GM23248 (cell line): Measurements from ENCODE around the gene VEGFD. TPM values are rescaled to one million over a fixed set of nuclear protein-coding genes. Genes with fewer than 3 reads are reported as not detected.

Experiments
- DNase-seq: peaks from one replicate; pipeline ENCODE4 v3.0.0-alpha.2; 2015
- H2AFZ ChIP-seq: fragments of 200-600 bp; sonication (generic); 2 replicates; pipeline ENCODE4 v1.6.1; 2016; ENCODE audit warnings: antibody characterized with exemption
- H3F3A ChIP-seq: fragments of 200-600 bp; sonication (generic); 2 replicates; pipeline ENCODE4 v1.6.1; 2016; ENCODE audit warnings: mild to moderate bottlenecking, antibody characterized with exemption, mixed run types; ENCODE audit not compliant: insufficient read depth
- H3K27ac ChIP-seq: fragments of 200-600 bp; sonication (generic); 2 replicates; pipeline ENCODE4 v1.5.1; 2016; ENCODE audit warnings: mild to moderate bottlenecking
- H3K27me3 ChIP-seq: fragments of 200-600 bp; sonication (generic); replicated peaks from 2 replicates; pipeline ENCODE4 v1.6.1; 2016; ENCODE audit warnings: mild to moderate bottlenecking; ENCODE audit not compliant: insufficient read depth
- H3K36me3 ChIP-seq: fragments of 200-600 bp; sonication (generic); 2 replicates; pipeline ENCODE4 v1.6.1; 2016; ENCODE audit warnings: low read depth, mild to moderate bottlenecking
- H3K4me1 ChIP-seq: fragments of 200-600 bp; sonication (generic); 2 replicates; pipeline ENCODE4 v1.6.1; 2016; ENCODE audit warnings: mild to moderate bottlenecking; ENCODE audit not compliant: insufficient read depth
- H3K4me2 ChIP-seq: fragments of 200-600 bp; sonication (generic); one replicate; pipeline ENCODE4 v1.6.1; 2016; ENCODE audit warnings: mild to moderate bottlenecking; ENCODE audit not compliant: unreplicated experiment
- H3K4me3 ChIP-seq: fragments of 200-600 bp; sonication (generic); 2 replicates; pipeline ENCODE4 v1.5.1; 2016; ENCODE audit warnings: mild to moderate bottlenecking
- H3K79me2 ChIP-seq: fragments of 200-600 bp; sonication (generic); 2 replicates; pipeline ENCODE4 v1.6.1; 2016; ENCODE audit warnings: mild to moderate bottlenecking; ENCODE audit not compliant: insufficient read depth
- H3K9ac ChIP-seq: fragments of 200-600 bp; sonication (generic); 2 replicates; pipeline ENCODE4 v1.6.1; 2016; ENCODE audit warnings: mild to moderate bottlenecking
- H3K9me2 ChIP-seq: fragments of 200-600 bp; sonication (generic); 2 replicates; pipeline ENCODE4 v1.6.1; 2016; ENCODE audit warnings: mixed run types, mild to moderate bottlenecking, moderate library complexity; ENCODE audit not compliant: insufficient read depth
- H3K9me3 ChIP-seq: fragments of 200-600 bp; sonication (generic); one replicate; pipeline ENCODE4 v1.6.1; 2017; ENCODE audit warnings: low read depth
- H4K20me1 ChIP-seq: fragments of 200-600 bp; sonication (generic); 2 replicates; pipeline ENCODE4 v1.6.0; 2016; ENCODE audit not compliant: insufficient read depth
- EZH2 ChIP-seq: fragments of 200-600 bp; sonication (generic); IDR thresholded peaks from 2 replicates; pipeline ENCODE4 v1.6.1; 2018; ENCODE audit warnings: antibody characterized with exemption, mild to moderate bottlenecking; ENCODE audit not compliant: insufficient read depth, poor library complexity, severe bottlenecking
- EZH2phosphoT487 ChIP-seq: fragments of 200-600 bp; sonication (generic); IDR thresholded peaks from 2 replicates; pipeline ENCODE4 v1.6.1; 2018; ENCODE audit warnings: antibody characterized with exemption, moderate library complexity, mild to moderate bottlenecking, low read depth; ENCODE audit not compliant: insufficient read depth
- WGBS, 2 experiments: methylation state at CpG; one replicate each; pipeline ENCODE4 v1.1.6; 2015 to 2017; ENCODE audit warnings: low lambda C conversion rate in 2 of 2, low coverage in 1 of 2; ENCODE audit errors: missing lambda C conversion rate in 2 of 2; 5-methylcytosine and 5-hydroxymethylcytosine counted together
- in situ Hi-C: fragments of 300-500 bp; cut with MboI; formaldehyde crosslinking; loops from 2 replicates; pipeline ENCODE4 v1.15.0; 2020
- polyA plus RNA-seq: library from polyadenylated mRNA; unstranded; fragments of >200 nt; fragmentation: Nextera tagmentation; extraction: Ambion mirVana; gene quantifications from 2 replicates; pipeline ENCODE4 v1.2.1, GENCODE V29; 2016
- total RNA-seq: library from RNA; depleted of rRNA; stranded (reverse); fragments of >200 nt; shearing (Covaris generic); gene quantifications from 2 replicates; pipeline ENCODE4 v1.2.3, GENCODE V29; 2014; rRNA removed

The VEGFD gene
- total and polyA plus RNA-seq, 2 experiments from 2014 or later = not detected

- H2AFZ ChIP-seq = no peak overlapping the region
Observed at GRCh38 chrX:15301924-15302323, 82.3 kb downstream of the VEGFD start.

GRCh38 chrX:15299941-15300851, 84.0 kb downstream of the VEGFD start:
- in situ Hi-C loops = no loop called here
- peak; percentile 38 for DNase-seq
- WGBS, 2 experiments = 57 to 68% methylated on average over 4 of the region's 4 CpGs

More at GRCh38 chrX:15301924-15302323, 82.3 kb downstream of the VEGFD start:
- no peaks in the 10 kb centered on the region for H3K4me1 ChIP-seq
- H3K36me3 ChIP-seq = no peaks in the 10 kb centered on the region
- H3K9me3 ChIP-seq = no peaks in the 10 kb centered on the region
- no peak overlapping the region for H3K4me3 ChIP-seq
- WGBS, 2 experiments = 10 to 12% methylated on average over 3 to 4 of the region's 4 CpGs
- H4K20me1 ChIP-seq = no peaks in the 10 kb centered on the region
- no peaks in the 10 kb centered on the region for H3K27me3 ChIP-seq
- TF ChIP-seq EZH2 (no peak), EZH2phosphoT487 (no peak)
- no peaks in the 10 kb centered on the region for H3K79me2 ChIP-seq
- H3F3A ChIP-seq = no peaks in the 10 kb centered on the region
- no peak overlapping the region for H3K4me2 ChIP-seq
- no peak overlapping the region for H3K9ac ChIP-seq
- in situ Hi-C loops = no loop called here
- H3K27ac ChIP-seq = no peak overlapping the region
- no peaks in the 10 kb centered on the region for H3K9me2 ChIP-seq
- peak; percentile 66 for DNase-seq

GRCh38 chrX:15298780-15299179, 85.4 kb downstream of the VEGFD start:
- in situ Hi-C loops = no loop called here
- Histone ChIP-seq H4K20me1 (no peaks in the 10 kb centered on the region), H3K4me2 (no peak overlapping the region), H2AFZ (no peak overlapping the region), H3K36me3 (no peaks in the 10 kb centered on the region), H3K9ac (no peak overlapping the region), H3K9me3 (no peaks in the 10 kb centered on the region), H3K9me2 (no peaks in the 10 kb centered on the region), H3K4me3 (no peak overlapping the region), H3K27me3 (no peaks in the 10 kb centered on the region), H3K4me1 (no peaks in the 10 kb centered on the region), H3F3A (no peaks in the 10 kb centered on the region), H3K79me2 (no peaks in the 10 kb centered on the region), H3K27ac (no peak overlapping the region)
- WGBS, 2 experiments = 79 to 83% methylated on average over 2 of the region's 3 CpGs
- no peak for DNase-seq
- TF ChIP-seq EZH2phosphoT487 = no peak
- TF ChIP-seq EZH2 = no peak

More at GRCh38 chrX:15299941-15300851, 84.0 kb downstream of the VEGFD start:
- Histone ChIP-seq H3K27ac (no peak overlapping the region), H4K20me1 (no peaks in the 10 kb centered on the region), H3K9me3 (no peaks in the 10 kb centered on the region), H3F3A (no peaks in the 10 kb centered on the region), H3K4me3 (no peak overlapping the region), H3K4me2 (no peak overlapping the region), H3K79me2 (no peaks in the 10 kb centered on the region), H3K27me3 (no peaks in the 10 kb centered on the region), H2AFZ (no peak overlapping the region), H3K4me1 (no peaks in the 10 kb centered on the region), H3K9me2 (no peaks in the 10 kb centered on the region), H3K36me3 (no peaks in the 10 kb centered on the region), H3K9ac (no peak overlapping the region)
- TF ChIP-seq EZH2phosphoT487 (no peak), EZH2 (no peak)

- Histone ChIP-seq H3F3A (no peaks in the 10 kb centered on the region), H3K27me3 (no peaks in the 10 kb centered on the region), H2AFZ (no peak overlapping the region), H3K4me3 (no peak overlapping the region), H3K27ac (no peak overlapping the region), H3K79me2 (no peaks in the 10 kb centered on the region), H3K4me2 (no peak overlapping the region), H3K36me3 (no peaks in the 10 kb centered on the region), H3K9me2 (no peaks in the 10 kb centered on the region), H3K9me3 (no peaks in the 10 kb centered on the region), H3K9ac (no peak overlapping the region), H3K4me1 (no peaks in the 10 kb centered on the region), H4K20me1 (no peaks in the 10 kb centered on the region)
- no peak for DNase-seq
- 73 to 84% methylated on average over 2 of the region's 2 CpGs for WGBS, 2 experiments
- TF ChIP-seq EZH2phosphoT487 (no peak), EZH2 (no peak)
- in situ Hi-C loops = no loop called here
Observed at GRCh38 chrX:15298201-15298600, 86.0 kb downstream of the VEGFD start.

Other genes with a start within 250 kb of the VEGFD start
- gene ASB9, start 114.3 kb downstream of the VEGFD start, total RNA-seq = 0.97 TPM in 1 of 2 replicates, not detected in the other
- 0.43 TPM in 1 of 2 replicates, not detected in the other for gene ASB9, start 114.3 kb downstream of the VEGFD start, polyA plus RNA-seq
- not detected in 2 replicates for gene ASB11, start 68.8 kb downstream of the VEGFD start, total RNA-seq
- not detected in 2 replicates for gene ASB11, start 68.8 kb downstream of the VEGFD start, polyA plus RNA-seq
- gene PIGA, start 48.9 kb downstream of the VEGFD start, total RNA-seq = 8.9 and 19.0 TPM in 2 replicates
- gene PIGA, start 48.9 kb downstream of the VEGFD start, polyA plus RNA-seq = 4.6 and 4.7 TPM in 2 replicates
- gene PIR, start 108.9 kb upstream of the VEGFD start, total RNA-seq = 0.76 and 1.7 TPM in 2 replicates
- 5.7 and 5.9 TPM in 2 replicates for gene PIR, start 108.9 kb upstream of the VEGFD start, polyA plus RNA-seq
- gene BMX, start 116.4 kb upstream of the VEGFD start, total RNA-seq = not detected in 2 replicates
- not detected in 2 replicates for gene BMX, start 116.4 kb upstream of the VEGFD start, polyA plus RNA-seq
- gene ACE2, start 216.5 kb upstream of the VEGFD start, total RNA-seq = not detected in 2 replicates
- gene ACE2, start 216.5 kb upstream of the VEGFD start, polyA plus RNA-seq = not detected in 2 replicates